Measurements from ENCODE around the gene CELF5.

DNA sequence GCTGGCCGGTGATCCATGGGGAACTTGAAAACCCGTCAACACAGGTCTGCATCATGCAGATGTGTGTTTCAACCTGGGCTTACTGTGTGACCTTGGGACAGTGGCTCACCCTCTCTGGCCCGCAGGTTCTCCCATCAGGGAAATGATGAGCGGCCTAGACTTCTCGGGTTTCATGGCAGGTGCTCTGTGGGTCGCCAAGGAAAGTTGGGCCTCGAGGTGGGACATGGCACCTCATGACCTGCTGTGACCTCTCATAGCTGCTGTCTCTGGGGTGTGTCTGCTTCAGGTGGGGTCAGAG, 91.2 kb downstream of the CELF5 start:
- TF ChIP-seq, protein P1, sequence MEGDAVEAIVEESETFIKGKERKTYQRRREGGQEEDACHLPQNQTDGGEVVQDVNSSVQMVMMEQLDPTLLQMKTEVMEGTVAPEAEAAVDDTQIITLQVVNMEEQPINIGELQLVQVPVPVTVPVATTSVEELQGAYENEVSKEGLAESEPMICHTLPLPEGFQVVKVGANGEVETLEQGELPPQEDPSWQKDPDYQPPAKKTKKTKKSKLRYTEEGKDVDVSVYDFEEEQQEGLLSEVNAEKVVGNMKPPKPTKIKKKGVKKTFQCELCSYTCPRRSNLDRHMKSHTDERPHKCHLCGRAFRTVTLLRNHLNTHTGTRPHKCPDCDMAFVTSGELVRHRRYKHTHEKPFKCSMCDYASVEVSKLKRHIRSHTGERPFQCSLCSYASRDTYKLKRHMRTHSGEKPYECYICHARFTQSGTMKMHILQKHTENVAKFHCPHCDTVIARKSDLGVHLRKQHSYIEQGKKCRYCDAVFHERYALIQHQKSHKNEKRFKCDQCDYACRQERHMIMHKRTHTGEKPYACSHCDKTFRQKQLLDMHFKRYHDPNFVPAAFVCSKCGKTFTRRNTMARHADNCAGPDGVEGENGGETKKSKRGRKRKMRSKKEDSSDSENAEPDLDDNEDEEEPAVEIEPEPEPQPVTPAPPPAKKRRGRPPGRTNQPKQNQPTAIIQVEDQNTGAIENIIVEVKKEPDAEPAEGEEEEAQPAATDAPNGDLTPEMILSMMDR (IDR thresholded peaks at IDR 0.05), result no peak
- TF ChIP-seq POLR2AphosphoS5 (IDR thresholded peaks at IDR 0.05) (no peak), EP300 (IDR thresholded peaks at IDR 0.05) (no peak)
